PC-9 (cell line): ENCODE data around the gene PDE4D. TPM values are rescaled to one million over a fixed set of nuclear protein-coding genes. Genes with fewer than 3 reads are reported as not detected.
"Not testable (repeated sequence)": the region's sequence is repeated elsewhere in the genome, so short reads cannot be mapped to it uniquely, and the experiment has no call there.

Source experiments
- BruUV-seq: library from RNA; stranded (reverse); fragments of 400-500 nt; replicated peaks from 2 replicates; lab custom pipeline; 2021; lab: Mats Ljungman, UMichigan
- CTCF ChIA-PET: fragments of 300-600 bp; sonication (Branson Sonifier 250); formaldehyde crosslinking; loops from one replicate; lab custom pipeline; 2022; ENCODE audit warnings: antibody characterized with exemption; lab: Charles Lee
- POLR2A ChIA-PET: fragments of 300-600 bp; sonication (Branson Sonifier 250); formaldehyde crosslinking; loops from one replicate; lab custom pipeline; 2022; ENCODE audit warnings: antibody characterized with exemption; ENCODE audit not compliant: unreplicated experiment; lab: Charles Lee
- DNase-seq, 2 experiments: peaks; one replicate each; pipeline versions ENCODE4 v3.0.0 to v3.0.0-alpha.2; 2015 to 2022; ENCODE audit warnings: mixed read lengths in 1 of 2
- H2AFZ ChIP-seq: fragments of 200-600 bp; sonication (generic); 2 replicates; pipeline ENCODE4 v1.8.1; 2017; ENCODE audit warnings: antibody characterized with exemption
- H3F3A ChIP-seq: fragments of 200-600 bp; sonication (generic); 2 replicates; pipeline ENCODE4 v1.8.1; 2017; ENCODE audit warnings: antibody characterized with exemption, mild to moderate bottlenecking, low read depth; ENCODE audit not compliant: insufficient read depth
- H3K27ac ChIP-seq: fragments of 200-600 bp; sonication (generic); 2 replicates; pipeline ENCODE4 v1.6.1; 2016; ENCODE audit warnings: mixed run types
- H3K27me3 ChIP-seq: fragments of 200-600 bp; sonication (generic); 2 replicates; pipeline ENCODE4 v1.6.1; 2016; ENCODE audit warnings: low read depth, mixed run types; ENCODE audit not compliant: insufficient read depth
- H3K36me3 ChIP-seq: fragments of 200-600 bp; sonication (generic); 2 replicates; pipeline ENCODE4 v1.6.1; 2016; ENCODE audit warnings: low read depth, mixed run types
- H3K4me1 ChIP-seq: fragments of 200-600 bp; sonication (generic); replicated peaks from 2 replicates; pipeline ENCODE4 v1.6.1; 2016; ENCODE audit warnings: mixed run types; ENCODE audit not compliant: insufficient read depth
- H3K4me2 ChIP-seq: fragments of 200-600 bp; sonication (generic); 2 replicates; pipeline ENCODE4 v1.6.1; 2017; ENCODE audit warnings: mixed run types
- H3K4me3 ChIP-seq: fragments of 200-600 bp; sonication (generic); 2 replicates; pipeline ENCODE4 v1.6.1; 2016; ENCODE audit warnings: mixed run types
- H3K79me2 ChIP-seq: fragments of 200-600 bp; sonication (generic); 2 replicates; pipeline ENCODE4 v1.6.1; 2017; ENCODE audit warnings: low read depth, mixed run types
- H3K9me2 ChIP-seq: fragments of 200-600 bp; sonication (generic); 2 replicates; pipeline ENCODE4 v1.8.1; 2017; ENCODE audit warnings: mild to moderate bottlenecking; ENCODE audit not compliant: insufficient read depth
- H3K9me3 ChIP-seq: fragments of 200-600 bp; sonication (generic); 2 replicates; pipeline ENCODE4 v1.8.1; 2016; ENCODE audit warnings: low read depth; ENCODE audit not compliant: insufficient read depth
- H4K20me1 ChIP-seq: fragments of 200-600 bp; sonication (generic); 2 replicates; pipeline ENCODE4 v1.8.1; 2017; ENCODE audit not compliant: insufficient read depth
- CTCF ChIP-seq: fragments of 200-600 bp; sonication (generic); conservative IDR thresholded peaks from 2 replicates; pipeline ENCODE4 v1.6.1; 2017; ENCODE audit warnings: mixed run types, antibody characterized with exemption, mild to moderate bottlenecking, moderate library complexity
- EZH2 ChIP-seq: fragments of 200-600 bp; sonication (generic); IDR thresholded peaks from 2 replicates; pipeline ENCODE4 v1.8.0; 2017; ENCODE audit warnings: antibody characterized with exemption, low read depth
- intact Hi-C: fragments of 100-400 bp; cut with micrococcal nuclease; formaldehyde crosslinking; loops from one replicate; pipeline ENCODE4 v1.10.0; 2022; ENCODE audit not compliant: unreplicated experiment
- total RNA-seq: library from RNA; stranded (reverse); gene quantifications from 2 replicates; pipeline ENCODE4 v1.2.3, GENCODE V29; 2021

The PDE4D gene
- total RNA-seq, 1 experiment from 2014 or later, result 9.8 TPM

- no peaks in the 10 kb centered on the region for H3K9me2 ChIP-seq
- no peaks in the 10 kb centered on the region for H4K20me1 ChIP-seq
- BruUV-seq, result no TSS peak
- H2AFZ ChIP-seq, result no peak overlapping the region
- no peak overlapping the region for H3K27ac ChIP-seq
- no peaks in the 10 kb centered on the region for H3K79me2 ChIP-seq
- POLR2A ChIA-PET, result no interaction called here
- peaks cover 4% of the 10 kb centered on the region; the same call in 1 of the 2 replicates for H3K27me3 ChIP-seq
- H3K4me1 ChIP-seq, result no peaks in the 10 kb centered on the region
- no peak overlapping the region for H3K4me2 ChIP-seq
- no peak for DNase-seq
- H3F3A ChIP-seq, result no peaks in the 10 kb centered on the region
- H3K4me3 ChIP-seq, result no peak overlapping the region
- intact Hi-C loops, result no loop called here
- CTCF ChIA-PET, result no interaction called here
- no peaks in the 10 kb centered on the region for H3K36me3 ChIP-seq
- H3K9me3 ChIP-seq, result no peaks in the 10 kb centered on the region
- no peak for TF ChIP-seq EZH2
- TF ChIP-seq CTCF, result no peak
Observed at GRCh38 chr5:58958701-58959100, 934.8 kb downstream of the PDE4D start.

GRCh38 chr5:58953218-58953617 is 940.3 kb downstream of the PDE4D start:
- DNase-seq, H4K20me1 ChIP-seq, H3F3A ChIP-seq, H3K4me3 ChIP-seq, POLR2A ChIA-PET, H3K9me2 ChIP-seq, H2AFZ ChIP-seq, H3K9me3 ChIP-seq, H3K4me2 ChIP-seq, H3K79me2 ChIP-seq, H3K27me3 ChIP-seq, H3K27ac ChIP-seq, H3K4me1 ChIP-seq, intact Hi-C loops, H3K36me3 ChIP-seq, BruUV-seq: not testable (repeated sequence)
- CTCF ChIA-PET, result interaction anchor here (0.6 kb wide), 1 partner anchor 218 kb away, joined by 3 read pairs; no protein-coding TSS in a partner anchor

GRCh38 chr5:58950224-58950623 is 943.3 kb downstream of the PDE4D start:
- Histone ChIP-seq H3F3A (no peaks in the 10 kb centered on the region), H4K20me1 (no peaks in the 10 kb centered on the region), H3K9me3 (no peaks in the 10 kb centered on the region), H3K4me1 (no peaks in the 10 kb centered on the region), H2AFZ (no peak overlapping the region), H3K27ac (no peak overlapping the region), H3K4me3 (no peak overlapping the region), H3K79me2 (no peaks in the 10 kb centered on the region), H3K4me2 (no peak overlapping the region), H3K9me2 (no peaks in the 10 kb centered on the region), H3K36me3 (no peaks in the 10 kb centered on the region), H3K27me3 (no peaks in the 10 kb centered on the region)
- ChIA-PET POLR2A (no interaction called here), CTCF (no interaction called here)
- intact Hi-C loops, result no loop called here
- no peak for TF ChIP-seq EZH2
- no peak for TF ChIP-seq CTCF
- DNase-seq, result no peak
- BruUV-seq, result no TSS peak

GRCh38 chr5:58946230-58946629 is 947.3 kb downstream of the PDE4D start:
- DNase-seq, result no peak
- Histone ChIP-seq H3K27me3 (no peaks in the 10 kb centered on the region), H3K27ac (no peak overlapping the region), H3F3A (no peaks in the 10 kb centered on the region), H3K4me1 (no peaks in the 10 kb centered on the region), H3K9me3 (no peaks in the 10 kb centered on the region), H3K9me2 (no peaks in the 10 kb centered on the region), H4K20me1 (no peaks in the 10 kb centered on the region), H2AFZ (no peak overlapping the region), H3K4me3 (no peak overlapping the region), H3K4me2 (no peak overlapping the region), H3K36me3 (no peaks in the 10 kb centered on the region), H3K79me2 (no peaks in the 10 kb centered on the region)
- POLR2A ChIA-PET, result no interaction called here
- no peak for TF ChIP-seq CTCF
- no peak for TF ChIP-seq EZH2
- CTCF ChIA-PET, result no interaction called here
- intact Hi-C loops, result no loop called here
- no TSS peak for BruUV-seq
